Measurements from ENCODE around the gene HHAT.

Gene HHAT

GRCh38 chr1:210499956-210500355, 171.3 kb downstream of the HHAT start:
- no peak for DNase-seq

GRCh38 chr1:210500831-210501230, 172.1 kb downstream of the HHAT start:
- no peak for DNase-seq

GRCh38 chr1:210504286-210504685, 175.6 kb downstream of the HHAT start:
- no peak for DNase-seq

- DNase-seq, result no peak
These were observed 177.1 kb downstream of the HHAT start for GRCh38 chr1:210505601-210506496.

- no peak for DNase-seq
These were observed 178.0 kb downstream of the HHAT start for GRCh38 chr1:210506689-210507088.

- no peak for DNase-seq
These were observed 187.5 kb downstream of the HHAT start for GRCh38 chr1:210516092-210516656.

GRCh38 chr1:210516697-210517459, 188.2 kb downstream of the HHAT start:
- no peak for DNase-seq

GRCh38 chr1:210523830-210524229, 195.1 kb downstream of the HHAT start:
- DNase-seq, result no peak

- no peak for DNase-seq
These were observed 197.2 kb downstream of the HHAT start for GRCh38 chr1:210525716-210526454.

GRCh38 chr1:210527091-210527490, 198.4 kb downstream of the HHAT start:
- no peak for DNase-seq

- DNase-seq, result no peak
These were observed 202.9 kb downstream of the HHAT start for GRCh38 chr1:210531475-210532222.

- DNase-seq, result no peak
These were observed 203.5 kb downstream of the HHAT start for GRCh38 chr1:210532223-210532598.

- no peak for DNase-seq
These were observed 207.1 kb downstream of the HHAT start for GRCh38 chr1:210535761-210536160.

- DNase-seq, result no peak
These were observed 207.7 kb downstream of the HHAT start for GRCh38 chr1:210536254-210536961.

GRCh38 chr1:210540288-210540687, 211.6 kb downstream of the HHAT start:
- no peak for DNase-seq

GRCh38 chr1:210541680-210542358, 213.1 kb downstream of the HHAT start:
- DNase-seq, result no peak

GRCh38 chr1:210551899-210552298, 223.2 kb downstream of the HHAT start:
- DNase-seq, result no peak

GRCh38 chr1:210553711-210554110, 225.0 kb downstream of the HHAT start:
- no peak for DNase-seq

GRCh38 chr1:210554382-210554781, 225.7 kb downstream of the HHAT start:
- DNase-seq, result no peak

GRCh38 chr1:210556475-210556874, 227.8 kb downstream of the HHAT start:
- DNase-seq, result no peak

All from stimulated activated CD4-positive, alpha-beta T cell treated with anti-CD3 and anti-CD28 coated beads, Interleukin-15, amount 100 ng/mL, for 24 hours (primary cell).